GM19023 (cell line): ENCODE data around the gene TRIM4.
"Not testable (repeated sequence)": the region's sequence is repeated elsewhere in the genome, so short reads cannot be mapped to it uniquely, and the experiment has no call there.

Experiments
- ATAC-seq: cut with Tn5 transposase; IDR thresholded peaks from one replicate; pipeline ENCODE4 v1.9.1; 2021; ENCODE audit warnings: mild to moderate bottlenecking, moderate library complexity; ENCODE audit not compliant: unreplicated experiment

The TRIM4 gene

GRCh38 chr7:99918959-99919813, at the start of gene TRIM4:
TSS of gene TRIM4 (minus strand) at chr7:99919530. CDS start at chr7:99919401, 129 bp downstream.
- ATAC-seq: peak; percentile 98

DNA sequence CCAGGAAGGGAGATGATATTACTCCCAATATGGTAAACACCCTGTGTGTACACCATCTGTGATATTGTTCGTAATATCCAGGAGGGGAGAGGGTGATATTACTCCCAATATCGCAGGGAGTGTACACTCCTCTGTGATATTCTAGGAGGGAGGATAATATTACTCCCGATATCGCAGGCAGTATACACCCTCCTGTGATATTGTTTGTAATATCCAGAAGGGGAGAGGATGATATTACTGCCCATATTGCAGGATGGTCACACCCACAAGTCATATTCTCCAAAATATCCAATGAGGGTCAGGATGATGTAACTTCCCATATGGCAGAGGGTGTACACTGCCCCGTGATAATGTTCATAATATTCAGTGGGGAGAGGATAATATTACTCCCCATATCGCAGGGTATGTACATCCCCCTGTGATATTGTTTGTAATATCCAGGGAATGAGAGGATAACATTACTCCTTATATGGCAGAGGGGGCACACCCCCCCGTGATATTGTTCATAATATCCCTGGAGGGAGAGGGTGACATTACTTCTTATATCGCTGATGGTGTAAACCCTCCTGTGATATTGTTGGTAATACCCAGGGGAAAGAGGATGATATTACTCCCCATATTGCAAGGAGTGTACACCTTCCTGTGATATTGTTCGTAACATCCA, 39.4 kb upstream of the TRIM4 start:
- ATAC-seq: no peak

GRCh38 chr7:99955247-99955646, 35.9 kb upstream of the TRIM4 start:
- no peak for ATAC-seq

DNA sequence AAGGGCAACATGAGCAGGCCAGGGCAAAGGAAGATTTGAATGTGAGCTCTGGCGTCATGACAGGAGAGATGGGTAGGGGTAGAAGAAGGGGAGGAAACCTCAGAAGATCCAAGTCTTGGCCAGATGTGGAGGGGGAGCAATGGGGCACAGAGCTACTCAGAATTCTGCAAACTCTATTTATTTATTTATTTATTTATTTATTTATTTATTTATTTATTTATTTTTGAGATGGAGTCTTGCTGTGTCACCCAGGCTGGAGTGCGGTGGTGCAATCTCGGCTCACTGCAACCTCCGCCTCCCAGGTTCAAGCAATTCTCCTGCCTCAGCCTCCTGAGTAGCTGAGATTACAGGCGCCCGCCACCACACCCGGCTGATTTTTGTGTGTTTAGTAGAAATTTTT, 35.3 kb upstream of the TRIM4 start:
- ATAC-seq: not testable (repeated sequence)

- ATAC-seq: no peak
These were observed 34.3 kb upstream of the TRIM4 start for GRCh38 chr7:99953649-99954048.

DNA sequence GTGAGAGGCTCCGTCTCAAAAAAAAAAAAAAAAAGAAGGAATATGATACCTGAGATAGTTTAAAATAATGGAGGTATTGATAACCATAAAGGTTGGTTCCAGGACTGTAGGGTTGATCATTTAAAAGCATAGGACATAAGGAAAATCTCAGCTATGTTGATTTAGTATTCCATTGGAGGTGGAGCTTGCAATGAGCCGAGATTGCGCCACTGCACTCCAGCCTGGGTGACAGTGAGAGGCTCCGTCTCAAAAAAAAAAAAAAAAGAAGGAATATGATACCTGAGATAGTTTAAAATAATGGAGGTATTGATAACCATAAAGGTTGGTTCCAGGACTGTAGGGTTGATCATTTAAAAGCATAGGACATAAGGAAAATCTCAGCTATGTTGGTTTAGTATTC, 33.3 kb upstream of the TRIM4 start:
- not testable (repeated sequence) for ATAC-seq

- ATAC-seq: not testable (repeated sequence)
These were observed 31.5 kb upstream of the TRIM4 start for GRCh38 chr7:99950819-99951218.

DNA sequence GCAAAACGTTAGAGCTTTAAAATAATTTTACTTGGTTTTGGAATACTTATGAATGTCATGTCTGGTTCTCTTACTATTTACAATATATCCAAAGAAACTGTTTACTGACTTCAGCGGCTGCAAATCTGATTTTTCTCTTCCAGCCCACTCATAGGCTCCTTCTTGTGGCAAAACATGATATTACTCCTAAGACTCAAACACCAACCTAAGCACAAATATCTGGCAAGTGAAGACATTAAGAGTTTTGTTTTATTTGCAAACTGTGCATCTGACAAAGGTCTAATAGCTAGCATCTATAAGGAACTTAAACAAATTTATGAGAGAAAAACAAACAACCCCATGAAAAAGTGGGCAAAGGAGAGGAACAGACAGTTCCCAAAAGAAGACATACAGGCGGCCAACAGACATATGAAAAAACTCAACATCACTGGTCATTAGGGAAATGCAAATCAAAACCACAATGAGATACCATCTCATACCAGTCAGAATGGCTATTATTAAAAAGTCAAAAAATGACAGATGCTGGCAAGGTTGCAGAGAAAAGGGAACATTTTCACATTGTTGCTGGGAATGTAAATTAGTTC, 30.4 kb upstream of the TRIM4 start:
- no peak for ATAC-seq

- ATAC-seq: no peak
These were observed 28.3 kb upstream of the TRIM4 start for GRCh38 chr7:99947608-99948007.

DNA sequence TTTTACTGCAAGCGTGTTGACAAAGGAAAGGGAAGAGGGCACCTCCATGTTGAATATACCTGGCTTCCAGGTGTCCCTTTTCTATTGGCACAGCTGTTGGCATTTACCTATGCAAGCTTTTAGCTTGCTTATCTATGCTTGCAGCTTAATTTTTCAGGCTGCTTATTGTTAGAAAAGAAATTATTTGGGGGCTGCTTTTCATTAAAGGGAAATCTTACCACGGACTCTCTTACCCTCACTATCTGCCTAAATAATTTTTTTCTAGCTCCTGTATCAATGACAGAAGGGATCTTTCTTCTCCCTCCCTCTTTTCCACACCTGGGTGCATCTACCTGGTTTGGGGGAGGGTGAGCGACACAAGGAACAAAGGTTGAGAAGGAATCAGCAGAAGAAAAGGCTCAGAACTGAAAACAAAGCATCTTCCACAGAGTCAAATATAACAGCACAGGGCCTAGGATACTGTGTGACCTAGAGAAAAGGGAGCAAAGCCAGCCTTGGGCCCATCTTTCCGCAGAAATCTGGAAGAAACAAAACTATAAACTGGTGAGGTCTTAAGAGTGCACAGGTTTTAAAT, 25.3 kb upstream of the TRIM4 start:
- ATAC-seq: no peak

DNA sequence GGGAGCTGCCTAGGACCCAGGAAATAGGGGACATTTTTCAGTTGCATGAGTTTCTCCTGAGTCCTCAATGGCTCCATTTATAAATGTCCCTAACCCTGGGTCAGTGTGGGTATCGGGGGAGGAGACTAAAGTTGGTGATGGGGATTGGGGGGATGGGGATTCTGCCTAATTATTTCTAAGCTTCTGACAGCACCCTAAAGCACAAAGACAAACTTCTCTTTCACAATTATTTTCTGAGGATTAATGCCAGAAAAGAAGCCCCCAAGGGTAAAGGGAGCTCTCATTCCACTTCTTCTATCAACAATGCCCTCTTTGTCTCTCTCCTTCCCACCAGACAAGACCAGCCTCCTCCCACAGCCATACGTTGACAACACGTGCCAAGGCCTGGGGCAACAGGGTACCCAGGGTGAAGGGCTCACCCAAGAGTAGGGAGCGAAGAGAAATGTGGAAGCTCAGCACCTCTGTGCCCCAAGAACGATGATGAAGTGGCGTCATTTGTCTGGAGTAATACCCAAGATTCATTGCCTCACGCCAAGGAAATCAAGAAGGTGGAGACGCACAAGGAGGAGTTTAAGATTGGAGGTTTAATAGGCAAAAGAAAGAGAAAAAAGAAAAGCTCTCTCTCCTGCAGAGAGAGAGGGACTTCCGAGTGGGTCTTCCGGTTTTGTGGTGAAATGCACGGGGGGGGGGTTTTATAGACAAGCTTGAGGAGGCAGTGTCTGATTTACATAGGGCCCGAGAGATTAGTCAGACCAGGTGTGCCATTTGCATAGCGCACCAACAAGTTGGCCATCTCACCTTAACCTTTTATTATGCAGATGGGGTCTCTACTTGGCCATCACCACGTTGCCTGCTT, 24.5 kb upstream of the TRIM4 start:
- ATAC-seq: no peak

DNA sequence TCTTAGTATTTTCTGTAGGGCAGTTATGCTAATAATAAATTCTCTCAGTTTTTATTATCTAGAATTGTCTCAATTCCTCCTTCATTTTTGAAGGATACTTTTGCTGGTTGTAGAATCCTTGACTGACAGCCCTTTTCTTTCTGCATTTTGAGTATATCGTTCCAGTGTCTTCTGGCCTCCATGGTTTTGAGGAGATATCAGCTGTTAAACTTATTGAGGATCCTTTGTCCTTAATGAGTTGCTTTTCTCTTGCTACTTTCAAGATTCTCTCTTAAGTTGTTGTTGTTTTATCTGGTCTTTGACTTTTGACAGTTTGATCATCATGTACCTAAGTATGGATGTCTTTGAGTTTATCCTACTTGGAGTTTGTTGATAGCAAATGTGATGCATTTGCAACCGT, 19.0 kb upstream of the TRIM4 start:
- no peak for ATAC-seq

GRCh38 chr7:99935009-99935408, 15.7 kb upstream of the TRIM4 start:
- not testable (repeated sequence) for ATAC-seq

- ATAC-seq: no peak
These were observed 11.0 kb upstream of the TRIM4 start for GRCh38 chr7:99930376-99930775.

GRCh38 chr7:99929730-99930053, 10.4 kb upstream of the TRIM4 start:
- no peak for ATAC-seq

GRCh38 chr7:99928994-99929729, 9.8 kb upstream of the TRIM4 start, which contains the start of gene GJC3:
TSS of gene GJC3 (minus strand) at chr7:99929620. CDS start at chr7:99929620, 0 bp downstream.
- ATAC-seq: no peak

GRCh38 chr7:99928188-99928587, 8.9 kb upstream of the TRIM4 start:
- ATAC-seq: no peak

DNA sequence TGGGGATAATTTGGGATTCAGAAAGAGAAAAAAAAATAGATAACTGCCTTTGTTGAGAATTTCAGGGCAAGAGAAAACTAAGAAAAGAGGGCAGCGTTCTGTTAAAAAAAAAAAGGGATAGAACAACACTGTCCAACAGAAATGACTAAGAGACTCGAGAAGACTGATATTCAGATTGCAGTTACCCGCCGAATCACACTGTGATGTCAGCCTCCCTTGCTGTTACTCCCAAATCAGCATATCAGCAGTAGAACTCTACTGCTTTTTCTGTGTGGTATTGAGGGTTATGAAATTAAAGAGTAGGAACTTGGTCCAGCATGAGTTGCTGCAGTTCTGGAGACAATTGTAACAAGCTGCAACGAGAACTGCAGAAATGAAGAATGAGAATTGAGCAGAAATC, 8.2 kb upstream of the TRIM4 start:
- ATAC-seq: no peak

DNA sequence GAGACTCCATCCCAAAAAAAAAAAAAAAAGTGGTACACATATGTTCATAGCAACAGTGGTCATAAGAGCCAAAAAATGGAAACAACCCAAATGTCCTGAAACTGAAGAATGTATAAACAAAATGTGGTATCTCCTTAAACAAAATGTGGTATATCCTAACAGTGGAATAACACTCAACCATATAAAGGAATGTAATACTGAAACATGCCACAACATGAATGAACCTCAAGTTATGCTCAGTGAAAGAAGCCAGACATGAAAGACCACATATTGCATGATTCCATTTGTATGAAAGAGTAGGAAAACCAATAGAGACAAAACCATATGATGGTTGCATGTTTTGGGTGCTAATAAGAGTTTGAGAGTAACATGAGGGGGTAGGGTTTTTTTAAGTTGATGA, 7.0 kb upstream of the TRIM4 start:
- ATAC-seq: no peak

DNA sequence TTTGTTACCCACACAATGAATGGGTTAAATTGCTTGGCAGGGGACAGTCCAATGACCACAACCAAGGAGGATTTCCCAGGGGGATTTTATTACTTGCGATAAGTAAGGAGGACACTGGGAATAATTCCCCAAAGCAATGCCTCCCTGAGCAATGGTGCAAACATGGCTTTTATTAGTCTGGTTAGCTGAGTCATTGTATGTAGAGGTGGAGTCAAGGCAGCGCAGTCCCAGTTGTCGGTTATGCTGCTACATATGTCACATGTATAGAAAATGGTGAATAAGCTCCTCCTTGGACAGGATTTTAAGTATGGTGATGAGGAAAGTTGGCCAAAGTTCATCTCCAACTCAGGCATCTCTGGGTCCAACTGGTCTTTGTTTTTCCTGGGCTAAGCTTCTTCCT, 3.9 kb upstream of the TRIM4 start:
- no peak for ATAC-seq
